Duodenal mucosa (tissue), 2 donors: ENCODE results near the gene ASB2.

Source experiments
- H3K27ac ChIP-seq: one replicate; pipeline ENCODE4 v1.7.0; 2013; ENCODE audit warnings: low read depth, low read length
- H3K27me3 ChIP-seq, 2 donors: one replicate each; pipeline ENCODE4 v1.7.0; 2013; ENCODE audit warnings: low read length in 2 of 2, control low read depth in 1 of 2; ENCODE audit not compliant: insufficient read depth in 2 of 2, control insufficient read depth in 1 of 2
- H3K36me3 ChIP-seq, 2 donors: one replicate each; pipeline ENCODE4 v1.7.0; 2013; ENCODE audit warnings: low read length in 2 of 2, control low read depth in 1 of 2; ENCODE audit not compliant: insufficient read depth in 2 of 2, control insufficient read depth in 1 of 2
- H3K4me1 ChIP-seq, 2 donors: one replicate each; pipeline ENCODE4 v1.7.0; 2013; ENCODE audit warnings: low read length in 2 of 2, control low read depth in 1 of 2; ENCODE audit not compliant: insufficient read depth in 2 of 2, control insufficient read depth in 1 of 2
- H3K4me3 ChIP-seq, 2 donors: one replicate each; pipeline ENCODE4 v1.7.0; 2013; ENCODE audit warnings: low read length in 2 of 2, low read depth in 1 of 2
- H3K9ac ChIP-seq, 2 donors: one replicate each; pipeline ENCODE4 v1.7.0; 2013; ENCODE audit warnings: low read length in 2 of 2, low read depth in 1 of 2
- H3K9me3 ChIP-seq, 2 donors: one replicate each; pipeline ENCODE4 v1.7.0; 2013; ENCODE audit warnings: low read length in 2 of 2, control low read depth in 1 of 2; ENCODE audit not compliant: control insufficient read depth in 1 of 2

ASB2 gene

DNA sequence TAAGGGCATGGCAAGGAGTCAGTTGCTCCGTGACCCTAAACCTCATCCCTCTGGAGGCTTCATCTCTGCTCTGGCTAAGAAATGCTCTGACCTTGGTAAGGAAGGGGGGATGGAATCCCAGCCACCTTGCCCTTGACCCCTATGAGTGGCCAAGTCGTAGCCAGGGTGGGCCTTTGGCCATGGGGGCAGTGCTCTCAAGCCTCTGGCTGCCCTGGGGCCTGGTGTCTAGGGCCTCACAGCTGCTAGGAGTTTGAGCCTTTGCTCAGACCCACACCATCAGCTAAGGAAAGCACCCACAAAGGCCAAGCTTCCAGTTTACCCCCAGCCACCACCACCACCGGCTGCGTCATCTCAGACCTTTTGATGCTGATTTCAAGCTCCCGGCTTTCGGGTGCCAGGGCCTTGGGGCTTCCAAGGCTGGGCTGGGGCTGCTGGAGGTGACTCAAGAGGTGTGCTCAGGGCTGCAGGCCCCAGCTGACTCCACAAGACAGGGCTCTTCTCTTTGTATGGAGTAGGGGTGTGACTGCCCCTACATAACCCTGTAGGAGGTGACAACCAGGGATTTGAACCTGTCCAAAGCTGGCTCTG, 3.7 kb downstream of the ASB2 start:
- Histone ChIP-seq H3K27ac (no peak overlapping the region), H3K4me3 (no peak overlapping the region), H3K4me1 (peaks cover 51 to 64% of the 10 kb centered on the region in 2 donors), H3K27me3 (no peaks in the 10 kb centered on the region), H3K9me3 (no peaks in the 10 kb centered on the region), H3K9ac (peak overlapping the region in 1 of 2 donors; percentile 38), H3K36me3 (no peaks in the 10 kb centered on the region)

DNA sequence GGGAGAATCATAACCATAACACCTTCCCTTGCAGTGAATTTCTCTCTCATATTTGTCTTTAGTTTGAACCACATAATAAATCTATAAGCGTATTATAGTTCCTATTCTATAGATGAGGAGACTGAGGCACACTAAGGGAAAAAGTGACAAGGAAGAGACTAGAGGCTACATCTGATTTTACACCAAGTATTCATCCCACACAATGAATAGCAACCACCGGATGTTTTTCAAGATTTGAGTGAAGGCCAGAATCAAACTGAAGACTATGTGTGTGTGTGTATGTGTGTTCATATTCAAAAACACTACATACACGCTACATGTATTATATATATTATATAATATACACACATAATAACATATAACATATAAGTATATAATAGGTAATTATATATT, 4.7 kb downstream of the ASB2 start:
- H3K9me3 ChIP-seq: no peaks in the 10 kb centered on the region
- no peak overlapping the region for H3K27ac ChIP-seq
- H3K36me3 ChIP-seq: no peaks in the 10 kb centered on the region
- H3K9ac ChIP-seq: peak overlapping the region; percentile 35 to 69
- peak overlapping the region; percentile 55 to 74 for H3K4me3 ChIP-seq
- peaks cover 51 to 63% of the 10 kb centered on the region in 2 donors for H3K4me1 ChIP-seq
- no peaks in the 10 kb centered on the region for H3K27me3 ChIP-seq

DNA sequence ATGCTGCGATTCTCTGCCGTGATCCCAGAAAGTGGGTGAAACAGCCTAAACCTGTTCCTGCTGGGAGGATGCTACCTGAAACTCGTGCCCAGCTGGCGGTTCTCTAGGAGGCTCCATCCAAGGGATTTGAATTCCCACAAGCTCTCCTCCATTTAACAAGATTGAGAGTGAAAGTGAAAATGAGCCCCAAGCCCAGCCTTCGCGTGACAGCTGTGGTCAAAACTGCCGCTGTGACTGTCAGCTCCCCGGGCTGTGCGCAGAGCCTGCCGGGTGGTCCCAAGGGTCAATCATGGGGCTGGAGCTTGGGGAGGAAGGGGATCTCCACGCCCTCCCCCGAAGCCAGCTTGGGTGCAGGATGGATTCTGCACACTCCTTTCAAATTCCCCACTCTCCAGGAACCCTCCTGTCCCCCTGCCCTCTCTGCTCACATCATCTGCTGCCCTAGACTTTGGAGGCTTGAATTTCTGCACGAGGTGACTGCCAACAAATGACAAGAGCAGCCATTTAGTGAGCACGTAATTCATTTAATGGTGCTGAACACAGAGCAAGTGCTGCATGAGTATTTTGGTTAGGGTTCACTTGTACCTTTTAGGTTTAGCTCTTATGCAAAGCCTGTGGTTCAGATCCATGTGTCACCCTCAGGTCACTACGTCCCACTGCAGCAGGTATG, 5.3 kb downstream of the ASB2 start:
- Histone ChIP-seq H3K36me3 (no peaks in the 10 kb centered on the region), H3K4me3 (peak overlapping the region; percentile 55 to 74), H3K9ac (peak overlapping the region; percentile 35 to 69), H3K9me3 (no peaks in the 10 kb centered on the region), H3K4me1 (peaks cover 54 to 61% of the 10 kb centered on the region in 2 donors), H3K27me3 (no peaks in the 10 kb centered on the region), H3K27ac (no peak overlapping the region)

DNA sequence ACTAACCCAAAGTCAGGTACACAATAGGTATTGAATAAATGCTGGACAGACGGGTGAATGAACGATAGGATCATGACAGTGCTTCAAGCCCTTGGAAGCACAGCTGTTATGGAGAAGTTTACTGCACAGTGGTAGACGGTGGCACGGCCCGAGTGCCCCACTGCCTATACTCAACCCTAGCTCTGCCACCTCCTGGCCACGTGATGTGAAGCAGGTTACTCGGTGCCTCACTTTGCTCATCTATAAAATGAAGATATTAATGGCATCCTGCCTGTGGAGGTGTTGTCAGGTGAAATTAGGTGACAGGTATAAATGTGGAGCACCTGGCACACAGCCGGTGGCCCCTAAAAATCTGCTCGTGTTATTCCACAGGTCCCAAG, 5.8 kb downstream of the ASB2 start:
- no peaks in the 10 kb centered on the region for H3K9me3 ChIP-seq
- peak overlapping the region; percentile 55 to 74 for H3K4me3 ChIP-seq
- H3K27me3 ChIP-seq: no peaks in the 10 kb centered on the region
- no peak overlapping the region for H3K27ac ChIP-seq
- H3K9ac ChIP-seq: peak overlapping the region; percentile 35 to 69
- peaks cover 55 to 57% of the 10 kb centered on the region in 2 donors for H3K4me1 ChIP-seq
- no peaks in the 10 kb centered on the region for H3K36me3 ChIP-seq

DNA sequence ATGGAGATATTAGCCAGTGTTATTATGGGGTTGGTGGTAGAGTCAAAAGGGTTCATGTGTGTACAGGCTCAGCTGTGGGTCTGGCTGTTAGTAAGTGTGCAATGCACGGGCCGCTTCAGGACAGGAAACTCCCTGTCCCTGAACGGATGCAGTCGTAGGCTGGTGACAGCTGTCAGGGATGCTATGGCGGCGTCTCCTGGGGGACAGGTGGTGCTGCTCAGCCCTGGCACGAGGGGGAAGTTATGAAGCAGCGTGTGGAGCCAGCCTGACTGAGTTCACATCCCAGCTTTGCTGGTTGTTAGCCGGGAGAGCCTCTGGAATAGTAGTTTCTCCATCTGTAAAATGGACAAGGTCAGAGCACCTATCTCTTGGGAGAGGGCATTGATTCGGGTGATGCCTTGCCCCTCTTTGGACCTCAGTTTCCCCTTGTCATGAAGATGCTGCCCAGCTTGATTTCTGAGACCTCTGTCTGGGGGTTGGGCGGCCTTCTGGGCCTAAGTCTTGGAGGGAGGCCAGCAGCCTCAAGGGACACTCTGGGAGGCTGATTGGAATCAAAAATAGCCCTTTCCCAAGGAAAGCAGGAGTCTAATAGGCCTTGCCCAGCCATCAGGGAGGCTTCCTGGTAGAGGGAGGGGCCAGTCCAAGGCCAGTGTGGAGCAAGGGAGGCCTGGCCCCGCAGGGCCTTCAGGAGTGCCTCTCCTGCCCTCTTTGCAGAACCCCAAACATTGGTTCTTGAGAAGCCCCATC, 7.1 kb downstream of the ASB2 start:
- Histone ChIP-seq H3K9ac (no peak overlapping the region), H3K4me3 (no peak overlapping the region), H3K27ac (no peak overlapping the region), H3K4me1 (peaks cover 48 to 58% of the 10 kb centered on the region in 2 donors), H3K9me3 (no peaks in the 10 kb centered on the region), H3K36me3 (no peaks in the 10 kb centered on the region), H3K27me3 (no peaks in the 10 kb centered on the region)

DNA sequence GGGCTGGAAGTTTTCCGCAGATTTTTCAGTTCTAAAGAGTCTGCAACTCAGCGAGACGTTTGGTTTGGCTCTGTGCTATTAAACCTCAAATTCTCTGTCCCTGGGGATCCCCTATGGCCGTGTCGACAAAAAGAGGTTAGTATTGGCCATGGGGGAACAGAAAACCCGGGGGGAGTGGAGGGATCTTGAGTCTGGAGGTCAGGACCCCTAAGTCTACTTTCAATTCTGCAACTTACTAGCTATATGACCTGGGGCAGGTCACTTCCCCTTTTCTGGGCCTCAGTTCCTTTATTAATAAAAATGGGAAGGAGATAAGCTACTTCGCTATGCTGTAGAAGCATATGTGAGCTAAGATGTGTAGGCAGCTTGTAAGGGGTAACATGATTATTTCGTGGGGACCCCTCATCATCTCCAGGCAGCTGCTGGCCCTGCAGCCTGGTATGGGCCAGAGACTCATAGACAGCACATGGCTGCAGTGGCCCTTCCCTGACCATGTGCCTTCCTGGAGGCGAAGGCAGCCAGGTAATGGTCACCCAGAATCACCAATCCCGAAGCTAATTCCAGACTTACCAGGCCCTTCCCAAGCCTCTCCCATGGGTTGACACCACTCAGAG, 8.6 kb downstream of the ASB2 start:
- H3K4me3 ChIP-seq: no peak overlapping the region
- no peaks in the 10 kb centered on the region for H3K9me3 ChIP-seq
- H3K27me3 ChIP-seq: no peaks in the 10 kb centered on the region
- H3K36me3 ChIP-seq: no peaks in the 10 kb centered on the region
- no peak overlapping the region for H3K27ac ChIP-seq
- no peak overlapping the region for H3K9ac ChIP-seq
- peaks cover 59 to 67% of the 10 kb centered on the region in 2 donors for H3K4me1 ChIP-seq

DNA sequence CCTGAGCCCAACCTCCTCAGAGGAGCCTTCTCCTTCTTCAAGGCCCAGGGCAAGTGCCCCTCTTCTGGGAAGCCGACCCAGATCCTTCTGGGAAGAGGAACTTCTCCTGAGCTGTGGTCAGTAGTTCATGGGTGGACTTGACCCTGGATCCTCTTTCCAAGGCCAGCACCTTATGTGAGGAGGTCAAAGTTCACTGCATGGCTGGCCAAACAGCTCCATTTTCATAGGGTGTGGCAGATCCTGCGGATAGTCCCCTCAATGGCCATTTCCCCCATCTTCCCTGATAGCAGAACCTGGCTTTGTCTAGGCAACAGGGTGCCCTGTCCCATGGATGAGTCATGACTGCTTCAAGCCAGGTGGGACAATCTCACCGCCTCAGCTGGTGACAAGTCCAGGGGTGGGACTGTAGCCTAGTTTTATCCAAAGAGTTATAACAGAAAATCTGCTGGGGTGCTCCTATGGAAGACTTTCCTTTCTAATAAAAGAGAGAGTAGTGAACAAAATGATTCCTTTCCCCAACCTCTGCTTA, 10.4 kb downstream of the ASB2 start:
- H3K27ac ChIP-seq: no peak overlapping the region
- peaks cover 57 to 64% of the 10 kb centered on the region in 2 donors for H3K4me1 ChIP-seq

DNA sequence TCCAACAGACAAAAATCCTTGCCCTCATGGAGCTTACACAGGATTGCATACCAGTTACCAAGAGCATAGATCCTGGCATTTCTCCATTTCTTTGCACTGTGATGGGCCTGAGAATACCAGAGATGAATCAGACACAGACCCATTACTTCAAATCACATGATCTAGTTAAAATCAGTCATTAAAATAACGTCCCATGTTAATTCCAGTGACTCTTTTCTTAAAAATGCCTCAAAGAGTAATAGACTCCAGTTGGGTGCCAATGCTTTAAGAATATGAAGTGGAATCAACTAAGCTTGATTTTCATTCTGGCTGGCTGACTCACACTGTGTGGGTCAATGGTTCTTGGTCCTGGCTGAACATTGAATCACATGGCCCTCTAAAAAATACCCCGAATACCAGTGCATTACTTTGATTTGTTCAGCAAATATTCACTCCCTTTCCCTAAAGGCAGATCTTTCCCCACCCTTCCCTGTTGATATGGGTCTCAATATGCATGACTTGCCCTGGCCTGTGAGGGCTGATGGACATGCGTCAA, 11.0 kb downstream of the ASB2 start:
- Histone ChIP-seq H3K27ac (no peak overlapping the region), H3K9ac (no peak overlapping the region), H3K27me3 (no peaks in the 10 kb centered on the region), H3K36me3 (no peaks in the 10 kb centered on the region), H3K9me3 (no peaks in the 10 kb centered on the region), H3K4me1 (peaks cover 54 to 61% of the 10 kb centered on the region in 2 donors), H3K4me3 (no peak overlapping the region)

More for the DNA sequence above, 10.4 kb downstream of the ASB2 start:
- H3K9me3 ChIP-seq: no peaks in the 10 kb centered on the region
- H3K9ac ChIP-seq: no peak overlapping the region
- no peaks in the 10 kb centered on the region for H3K36me3 ChIP-seq
- no peak overlapping the region for H3K4me3 ChIP-seq
- no peaks in the 10 kb centered on the region for H3K27me3 ChIP-seq

DNA sequence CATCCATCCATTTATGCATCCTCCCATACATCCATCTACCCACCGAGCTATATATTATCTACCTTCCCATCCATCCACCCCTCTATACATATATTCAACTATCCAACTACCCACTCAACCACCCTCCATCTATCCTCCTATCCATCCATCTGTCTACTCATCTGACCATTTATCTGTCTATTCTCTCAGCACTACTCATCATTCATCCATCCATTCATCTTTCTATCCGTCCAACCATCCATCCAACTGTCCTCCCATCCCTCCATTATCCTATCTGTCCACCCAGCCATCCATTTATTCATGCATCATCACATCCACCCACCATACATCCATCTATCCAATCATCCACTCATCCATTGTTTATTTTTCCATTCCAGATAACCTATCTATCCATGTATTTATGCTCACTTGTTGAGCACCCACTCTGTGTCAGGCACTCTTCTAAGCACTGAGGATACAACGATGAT, 11.5 kb downstream of the ASB2 start:
- Histone ChIP-seq H3K9me3 (no peaks in the 10 kb centered on the region), H3K27me3 (no peaks in the 10 kb centered on the region), H3K36me3 (no peaks in the 10 kb centered on the region), H3K27ac (no peak overlapping the region), H3K4me3 (no peak overlapping the region), H3K4me1 (peaks cover 54 to 59% of the 10 kb centered on the region in 2 donors), H3K9ac (no peak overlapping the region)
